ENCODE measurements around the gene HOXB6.

Gene HOXB6

GRCh38 chr17:48575066-48575582 is 29.7 kb downstream of the HOXB6 start (continued):
- TF ChIP-seq ZNF202 (tag by site-specific recombination; IDR thresholded peaks at IDR 0.05; ENCODE audit: borderline replicate concordance) = no peak
- no peak for TF ChIP-seq ZNF19 (tag by site-specific recombination; IDR thresholded peaks at IDR 0.05; ENCODE audit: low read depth)
- TF ChIP-seq ZFP41 (tag by site-specific recombination; IDR thresholded peaks at IDR 0.05; ENCODE audit: borderline replicate concordance) = no peak
- TF ChIP-seq ZNF16 (tag by site-specific recombination; IDR thresholded peaks at IDR 0.05; ENCODE audit: low read depth) = no peak
- no peak for TF ChIP-seq ELK4 (IDR thresholded peaks at IDR 0.05; ENCODE audit: borderline replicate concordance, low read depth, low read length)
- TF ChIP-seq KLF17 (tag by site-specific recombination; IDR thresholded peaks at IDR 0.05) = peak; percentile 67
- no peak for TF ChIP-seq ZFP3 (tag by site-specific recombination; IDR thresholded peaks at IDR 0.05; ENCODE audit: low read depth)
- TF ChIP-seq ZNF704 (tag by site-specific recombination; IDR thresholded peaks at IDR 0.05) = no peak
- TF ChIP-seq ZNF555 (tag by site-specific recombination; conservative IDR thresholded peaks at IDR 0.05) = no peak
- TF ChIP-seq ZBTB1 (tag by site-specific recombination; IDR thresholded peaks at IDR 0.05) = 0 out of 2 replicates have a peak, but pooled peaks have one; percentile 15
- peak; percentile 35; the same call in 1 of the 2 replicates for TF ChIP-seq ZNF76 (tag by site-specific recombination; IDR thresholded peaks at IDR 0.05; ENCODE audit: borderline replicate concordance, low read depth)
- TF ChIP-seq ZNF112 (tag by site-specific recombination; IDR thresholded peaks at IDR 0.05) = no peak
- TF ChIP-seq SALL2 (tag by site-specific recombination; IDR thresholded peaks at IDR 0.05; ENCODE audit: borderline replicate concordance) = no peak
- peak; percentile 80 for TF ChIP-seq ZNF24 (tag by site-specific recombination; IDR thresholded peaks at IDR 0.05)
- TF ChIP-seq ZNF623 (tag by site-specific recombination; IDR thresholded peaks at IDR 0.05) = no peak
- peak; percentile 96 for TF ChIP-seq MYNN (tag by site-specific recombination; IDR thresholded peaks at IDR 0.05; ENCODE audit: borderline replicate concordance)
- no peak for TF ChIP-seq ZBTB10 (tag by site-specific recombination; IDR thresholded peaks at IDR 0.05)
- no peak for TF ChIP-seq PRDM2 (tag by site-specific recombination; IDR thresholded peaks at IDR 0.05; ENCODE audit: borderline replicate concordance)
- no peak for TF ChIP-seq HOXD13 (CRISPR knock-in tag; IDR thresholded peaks at IDR 0.05; ENCODE audit: borderline replicate concordance)
- TF ChIP-seq ZFP37 (tag by site-specific recombination; IDR thresholded peaks at IDR 0.05) = no peak
- TF ChIP-seq ZBTB8A (tag by site-specific recombination; IDR thresholded peaks at IDR 0.05) = peak; percentile 81
- TF ChIP-seq ZSCAN5A (tag by site-specific recombination; IDR thresholded peaks at IDR 0.05) = no peak
